Mesendoderm (in vitro differentiated cells): ENCODE results near the gene IL6R.

ENCODE experiments used
- DNase-seq: peaks from one replicate; pipeline ENCODE4 v3.0.0; 2013
- H2AK5ac ChIP-seq: 2 replicates; pipeline ENCODE4 v1.6.1; 2013; ENCODE audit warnings: low read length, inconsistent platforms
- H2BK120ac ChIP-seq: 2 replicates; pipeline ENCODE4 v1.6.1; 2013; ENCODE audit warnings: low read depth, mild to moderate bottlenecking, low read length, moderate library complexity, mixed read lengths
- H2BK15ac ChIP-seq: replicated peaks from 2 replicates; pipeline ENCODE4 v1.6.1; 2013; ENCODE audit warnings: low read depth, mild to moderate bottlenecking, moderate library complexity
- H2BK5ac ChIP-seq: 2 replicates; pipeline ENCODE4 v1.6.1; 2013; ENCODE audit warnings: low read length, inconsistent platforms
- H3K18ac ChIP-seq: 2 replicates; pipeline ENCODE4 v1.6.1; 2013; ENCODE audit warnings: mild to moderate bottlenecking, low read length, mixed read lengths
- H3K23ac ChIP-seq: one replicate; pipeline ENCODE4 v1.6.1; 2013; ENCODE audit warnings: low read length
- H3K27ac ChIP-seq: 2 replicates; pipeline ENCODE4 v1.5.1; 2013; ENCODE audit warnings: low read depth, mild to moderate bottlenecking, inconsistent platforms, low read length, moderate library complexity
- H3K27me3 ChIP-seq: 2 replicates; pipeline ENCODE4 v1.6.1; 2013; ENCODE audit warnings: low read length, control low read depth, mild to moderate bottlenecking, inconsistent platforms; ENCODE audit not compliant: insufficient read depth, poor library complexity
- H3K36me3 ChIP-seq: 2 replicates; pipeline ENCODE4 v1.6.1; 2013; ENCODE audit warnings: low read length, inconsistent platforms; ENCODE audit not compliant: control insufficient read depth, insufficient read depth
- H3K4ac ChIP-seq: one replicate; pipeline ENCODE4 v1.6.1; 2013; ENCODE audit warnings: low read depth, mild to moderate bottlenecking, low read length, moderate library complexity
- H3K4me1 ChIP-seq: 2 replicates; pipeline ENCODE4 v1.6.1; 2013; ENCODE audit warnings: low read depth, low read length, inconsistent platforms; ENCODE audit not compliant: control insufficient read depth
- H3K4me2 ChIP-seq: 2 replicates; pipeline ENCODE4 v1.6.1; 2013; ENCODE audit warnings: low read length
- H3K4me3 ChIP-seq: 2 replicates; pipeline ENCODE4 v1.5.1; 2013; ENCODE audit warnings: mild to moderate bottlenecking, low read length
- H3K56ac ChIP-seq: one replicate; pipeline ENCODE4 v1.6.1; 2013; ENCODE audit warnings: low read length
- H3K79me1 ChIP-seq: 2 replicates; pipeline ENCODE4 v1.6.1; 2013; ENCODE audit warnings: low read length, inconsistent platforms
- H3K79me2 ChIP-seq: 2 replicates; pipeline ENCODE4 v1.6.1; 2013; ENCODE audit warnings: mild to moderate bottlenecking, low read length; ENCODE audit not compliant: control insufficient read depth, insufficient read depth
- H3K9ac ChIP-seq: 2 replicates; pipeline ENCODE4 v1.6.1; 2013; ENCODE audit warnings: low read length, inconsistent platforms
- H4K5ac ChIP-seq: one replicate; pipeline ENCODE4 v1.6.1; 2013; ENCODE audit warnings: low read length
- H4K8ac ChIP-seq: one replicate; pipeline ENCODE4 v1.6.1; 2013; ENCODE audit warnings: low read depth, mild to moderate bottlenecking, control low read depth, low read length, moderate library complexity
- WGBS: extraction: QIAGEN DNeasy Blood & Tissue Kit; methylation state at CpG from one replicate; pipeline ENCODE4 v1.1.7; 2013; ENCODE audit warnings: low lambda C conversion rate, missing lambda C conversion rate; ENCODE audit not compliant: insufficient coverage; ENCODE audit errors: extremely low coverage; 5-methylcytosine and 5-hydroxymethylcytosine counted together

Gene IL6R

DNA sequence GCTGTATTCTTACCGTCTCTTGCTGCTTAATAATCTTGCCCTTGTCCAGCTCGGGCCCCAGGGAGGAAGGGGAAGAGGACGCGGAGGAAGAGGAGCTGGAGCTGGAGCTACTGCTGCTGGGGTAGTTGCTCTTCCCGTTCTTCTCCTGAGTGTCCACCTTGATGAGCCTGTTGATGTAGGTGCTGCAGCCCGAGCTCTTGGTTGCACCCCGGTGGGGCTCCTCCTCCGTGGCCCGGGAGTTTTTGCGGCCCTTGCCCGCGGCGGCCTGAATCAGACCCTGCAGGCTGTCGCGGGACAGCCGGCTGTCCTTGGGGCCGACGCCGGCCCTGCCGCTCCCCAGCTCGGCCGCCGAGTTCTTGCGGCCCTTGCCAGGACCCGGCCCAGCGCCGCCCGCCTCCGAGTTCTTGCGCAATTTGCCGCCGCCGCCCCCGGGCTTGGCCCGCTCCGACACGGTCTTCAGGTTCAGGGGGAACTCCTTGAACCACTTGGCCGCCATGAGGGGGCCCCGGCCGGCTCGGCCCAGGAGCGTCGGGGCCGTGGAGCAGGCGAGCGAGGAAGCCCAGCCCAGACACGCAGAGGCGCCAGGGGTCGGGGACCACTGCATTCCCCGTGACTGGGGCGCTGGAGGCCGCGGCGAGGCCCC is 96.4 kb downstream of the IL6R start:
- Histone ChIP-seq H2BK15ac (no peak overlapping the region), H3K27me3 (peaks cover 35% of the 10 kb centered on the region), H3K4ac (no peak overlapping the region), H4K8ac (no peak overlapping the region), H3K4me3 (no peak overlapping the region), H3K4me1 (peaks cover 2% of the 10 kb centered on the region), H4K5ac (no peak overlapping the region), H3K9ac (peak overlapping the region; percentile 30), H3K56ac (peak overlapping the region; percentile 72), H3K23ac (peak overlapping the region; percentile 66), H2BK5ac (no peak overlapping the region), H3K18ac (no peak overlapping the region), H2BK120ac (no peak overlapping the region), H2AK5ac (no peak overlapping the region), H3K4me2 (peak overlapping the region; percentile 22), H3K27ac (no peak overlapping the region), H3K36me3 (no peaks in the 10 kb centered on the region), H3K79me2 (no peaks in the 10 kb centered on the region), H3K79me1 (no peaks in the 10 kb centered on the region)
- WGBS: no CpG with 5 or more reads among the region's 54 CpGs
- DNase-seq: peak; percentile 27

DNA sequence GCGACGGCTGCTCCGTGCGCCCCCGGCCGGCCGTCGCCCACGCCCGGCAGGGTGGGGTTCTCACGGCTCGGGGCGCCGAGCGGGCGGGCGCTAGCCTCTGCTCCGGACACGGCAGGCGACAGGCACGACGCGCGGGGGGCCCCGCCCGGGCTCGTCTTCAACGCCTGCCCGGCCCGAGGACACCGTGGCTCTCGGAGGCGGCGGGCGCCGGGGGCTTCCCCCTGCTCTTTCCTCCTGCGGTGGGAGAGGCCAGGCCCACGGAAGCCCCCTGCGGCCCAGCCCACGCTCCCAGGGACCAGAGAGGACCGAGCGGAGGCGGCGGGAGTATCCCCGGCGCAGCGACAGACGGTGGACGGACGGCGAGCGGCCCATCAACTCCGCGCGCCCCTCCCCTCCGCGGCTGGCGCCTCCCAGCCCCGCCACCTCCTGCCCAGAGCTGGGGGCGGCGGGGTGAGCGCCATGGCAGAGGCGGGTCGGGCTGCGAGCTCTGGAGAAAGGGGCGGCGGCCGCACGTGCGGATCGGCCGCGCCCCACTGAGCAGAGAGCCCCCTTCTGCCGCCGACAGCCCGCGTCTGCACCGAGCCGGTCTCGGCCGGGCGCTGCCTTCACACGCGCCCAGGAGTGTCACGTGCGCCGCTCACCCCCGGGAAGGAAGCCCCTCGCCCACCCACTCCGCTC is 97.1 kb downstream of the IL6R start, which contains the start of the genes SHE and TDRD10:
SHE (minus strand) TSS at position 347 of the 678 bp plus-strand sequence. CDS start 386 bp downstream, outside the sequence.
TDRD10 (plus strand) TSS at position 154 of the 678 bp plus-strand sequence. CDS start 4,685 bp downstream, outside the sequence.
- Histone ChIP-seq H3K4ac (no peak within 1 kb of the TSS), H3K4me1 (peaks cover under 1% of the 10 kb centered on the region), H3K23ac (peak within 1 kb of the TSS; percentile 66), H4K5ac (no peak within 1 kb of the TSS), H2AK5ac (no peak within 1 kb of the TSS), H3K18ac (no peak within 1 kb of the TSS), H3K56ac (peak within 1 kb of the TSS; percentile 72), H3K27me3 (peaks cover 35% of the 10 kb centered on the region), H3K9ac (peak within 1 kb of the TSS; percentile 30), H3K79me1 (no peaks in the 10 kb centered on the region), H3K4me2 (peak within 1 kb of the TSS; percentile 22), H3K79me2 (no peaks in the 10 kb centered on the region), H3K36me3 (no peaks in the 10 kb centered on the region), H3K27ac (no peak within 1 kb of the TSS), H2BK15ac (no peak within 1 kb of the TSS), H3K4me3 (no peak within 1 kb of the TSS), H2BK5ac (no peak within 1 kb of the TSS), H4K8ac (no peak within 1 kb of the TSS), H2BK120ac (no peak within 1 kb of the TSS)
- peak; percentile 25 for DNase-seq
- WGBS: no CpG with 5 or more reads among the region's 90 CpGs

DNA sequence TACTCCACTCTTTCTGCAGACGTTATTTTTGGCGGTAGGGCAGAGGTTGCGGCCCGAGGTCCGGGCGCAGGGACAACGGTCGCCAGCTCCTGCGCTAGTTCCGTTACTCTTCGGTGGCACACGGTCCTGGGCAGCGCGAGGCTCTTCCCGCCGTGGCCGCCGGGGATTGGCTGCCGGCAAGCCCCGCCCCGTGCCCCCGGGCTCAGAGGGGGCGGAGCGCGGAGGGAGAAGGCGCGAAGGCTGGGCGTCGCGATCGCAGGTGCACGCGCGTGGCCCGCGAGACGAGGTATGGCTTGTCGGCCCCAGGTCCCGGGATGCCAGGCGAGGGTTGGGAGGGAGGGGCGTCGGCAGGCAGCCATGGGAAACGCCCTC is 97.6 kb downstream of the IL6R start:
- no peaks in the 10 kb centered on the region for H3K36me3 ChIP-seq
- H3K4me2 ChIP-seq: no peak overlapping the region
- whole genome bisulfite sequencing: no CpG with 5 or more reads among the region's 43 CpGs
- DNase-seq: peak; percentile 14
- no peak overlapping the region for H3K9ac ChIP-seq
- no peak overlapping the region for H3K56ac ChIP-seq
- H3K18ac ChIP-seq: no peak overlapping the region
- H2BK15ac ChIP-seq: no peak overlapping the region
- H3K79me2 ChIP-seq: no peaks in the 10 kb centered on the region
- no peak overlapping the region for H4K8ac ChIP-seq
- no peak overlapping the region for H3K4ac ChIP-seq
- H3K79me1 ChIP-seq: no peaks in the 10 kb centered on the region
- H2BK120ac ChIP-seq: no peak overlapping the region
- no peak overlapping the region for H4K5ac ChIP-seq
- H3K4me1 ChIP-seq: no peaks in the 10 kb centered on the region
- H2BK5ac ChIP-seq: no peak overlapping the region
- no peak overlapping the region for H2AK5ac ChIP-seq
- H3K27me3 ChIP-seq: peaks cover 35% of the 10 kb centered on the region
- no peak overlapping the region for H3K27ac ChIP-seq
- H3K23ac ChIP-seq: no peak overlapping the region
- H3K4me3 ChIP-seq: no peak overlapping the region

DNA sequence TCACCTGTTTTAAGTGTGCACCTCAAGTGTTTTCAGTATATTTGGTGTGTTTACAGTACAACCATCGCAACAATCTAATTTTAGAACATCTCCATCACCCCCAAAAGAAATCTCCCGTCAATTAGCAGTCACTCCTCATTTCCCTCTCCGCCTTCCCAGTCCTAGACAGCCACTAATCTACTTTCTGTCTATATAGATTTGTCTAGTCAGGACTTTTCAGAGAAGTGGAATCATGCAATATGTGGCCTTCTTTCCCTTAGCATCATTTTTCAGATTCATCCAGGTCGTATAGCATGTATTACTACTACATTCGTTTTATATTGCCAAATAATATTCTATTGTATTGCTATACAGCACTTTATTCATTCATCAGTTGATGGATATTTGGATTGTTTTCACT is 98.8 kb downstream of the IL6R start:
- H3K9ac ChIP-seq: no peak overlapping the region
- H3K36me3 ChIP-seq: no peaks in the 10 kb centered on the region
- H3K79me2 ChIP-seq: no peaks in the 10 kb centered on the region
- no peak overlapping the region for H3K4me3 ChIP-seq
- no peak overlapping the region for H2BK120ac ChIP-seq
- no peak overlapping the region for H3K4me2 ChIP-seq
- no peak overlapping the region for H2AK5ac ChIP-seq
- no peak for DNase-seq
- no peak overlapping the region for H2BK15ac ChIP-seq
- no peaks in the 10 kb centered on the region for H3K79me1 ChIP-seq
- WGBS: no CpG with 5 or more reads among the region's 5 CpGs
- H3K27ac ChIP-seq: no peak overlapping the region
- H3K18ac ChIP-seq: no peak overlapping the region
- no peaks in the 10 kb centered on the region for H3K4me1 ChIP-seq
- H3K4ac ChIP-seq: no peak overlapping the region
- H3K23ac ChIP-seq: no peak overlapping the region
- peaks cover 35% of the 10 kb centered on the region for H3K27me3 ChIP-seq
- H3K56ac ChIP-seq: no peak overlapping the region
- H2BK5ac ChIP-seq: no peak overlapping the region
- no peak overlapping the region for H4K8ac ChIP-seq
- H4K5ac ChIP-seq: no peak overlapping the region

DNA sequence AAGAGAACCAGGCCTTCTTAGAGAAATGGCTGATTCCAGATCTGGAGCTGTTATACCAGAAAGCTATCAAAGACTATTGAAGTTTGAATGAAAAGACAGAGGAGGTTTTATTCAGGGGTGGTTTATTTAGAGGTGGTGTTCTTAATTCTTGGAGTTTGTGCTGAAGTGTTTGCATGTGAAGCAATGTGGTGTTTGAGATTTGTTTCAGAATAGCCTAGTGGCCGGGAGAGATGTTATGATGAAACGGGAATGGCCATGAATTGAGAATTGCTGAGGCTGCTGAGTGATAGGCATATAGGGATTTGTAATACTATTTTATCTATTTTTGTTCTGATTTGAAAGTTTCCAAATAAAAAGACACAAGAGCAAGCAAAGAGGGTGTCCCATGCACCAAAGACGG is 107.6 kb downstream of the IL6R start:
- Histone ChIP-seq H2BK15ac (no peak overlapping the region), H3K4me2 (no peak overlapping the region), H3K4ac (no peak overlapping the region), H3K79me2 (no peaks in the 10 kb centered on the region), H2AK5ac (no peak overlapping the region), H3K9ac (no peak overlapping the region), H3K36me3 (no peaks in the 10 kb centered on the region), H3K4me1 (no peaks in the 10 kb centered on the region), H4K5ac (no peak overlapping the region), H2BK120ac (no peak overlapping the region), H3K27ac (no peak overlapping the region), H4K8ac (no peak overlapping the region), H3K56ac (no peak overlapping the region), H3K18ac (no peak overlapping the region), H2BK5ac (no peak overlapping the region), H3K27me3 (no peaks in the 10 kb centered on the region), H3K4me3 (no peak overlapping the region), H3K79me1 (no peaks in the 10 kb centered on the region), H3K23ac (no peak overlapping the region)
- WGBS: no CpG with 5 or more reads among the region's 3 CpGs
- DNase-seq: no peak
